Subcutaneous adipose tissue (tissue), 4 donors: ENCODE data around the gene CROCC. TPM values are rescaled to one million over a fixed set of nuclear protein-coding genes. Genes with fewer than 3 reads are reported as not detected.

Source experiments
- total RNA-seq, 4 donors: library from RNA; depleted of rRNA; stranded (reverse); fragments of >200 nt; gene quantifications; one replicate each; pipeline ENCODE4 v1.1.0, GENCODE V29; 2016
- TF ChIP-seq, protein P1 (sequence below): fragments of 450-650 bp; IDR thresholded peaks from one replicate; pipeline ENCODE4 v1.5.1; 2016; ENCODE audit warnings: low read depth, mild to moderate bottlenecking, control low read depth, antibody characterized with exemption, moderate library complexity

CROCC gene
- total RNA-seq, 4 donors from 2014 or later: 7.7 to 32.4 (median 14.8) TPM

GRCh38 chr1:17013491-17014320, 92.0 kb downstream of the CROCC start:
- TF ChIP-seq, protein P1, sequence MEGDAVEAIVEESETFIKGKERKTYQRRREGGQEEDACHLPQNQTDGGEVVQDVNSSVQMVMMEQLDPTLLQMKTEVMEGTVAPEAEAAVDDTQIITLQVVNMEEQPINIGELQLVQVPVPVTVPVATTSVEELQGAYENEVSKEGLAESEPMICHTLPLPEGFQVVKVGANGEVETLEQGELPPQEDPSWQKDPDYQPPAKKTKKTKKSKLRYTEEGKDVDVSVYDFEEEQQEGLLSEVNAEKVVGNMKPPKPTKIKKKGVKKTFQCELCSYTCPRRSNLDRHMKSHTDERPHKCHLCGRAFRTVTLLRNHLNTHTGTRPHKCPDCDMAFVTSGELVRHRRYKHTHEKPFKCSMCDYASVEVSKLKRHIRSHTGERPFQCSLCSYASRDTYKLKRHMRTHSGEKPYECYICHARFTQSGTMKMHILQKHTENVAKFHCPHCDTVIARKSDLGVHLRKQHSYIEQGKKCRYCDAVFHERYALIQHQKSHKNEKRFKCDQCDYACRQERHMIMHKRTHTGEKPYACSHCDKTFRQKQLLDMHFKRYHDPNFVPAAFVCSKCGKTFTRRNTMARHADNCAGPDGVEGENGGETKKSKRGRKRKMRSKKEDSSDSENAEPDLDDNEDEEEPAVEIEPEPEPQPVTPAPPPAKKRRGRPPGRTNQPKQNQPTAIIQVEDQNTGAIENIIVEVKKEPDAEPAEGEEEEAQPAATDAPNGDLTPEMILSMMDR: no peak

- TF ChIP-seq, protein P1: no peak
Observed at GRCh38 chr1:17014671-17015567, 93.2 kb downstream of the CROCC start.

DNA sequence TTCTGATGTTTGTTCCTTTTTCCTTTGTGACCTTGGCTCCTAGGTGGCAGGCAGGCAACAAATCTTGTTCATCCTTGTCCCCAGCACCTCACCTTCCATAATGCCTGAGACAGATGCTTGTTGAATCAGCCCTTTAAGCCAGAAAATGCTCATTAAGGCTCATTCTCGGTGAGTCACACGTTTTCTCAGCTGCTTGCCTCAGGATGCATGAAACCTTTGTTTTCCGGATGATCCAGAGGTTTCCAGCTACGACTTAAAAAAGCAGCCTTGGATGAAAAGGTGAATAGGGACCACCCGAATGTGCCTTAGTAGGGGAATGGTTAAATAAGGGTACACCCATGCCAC, 94.6 kb downstream of the CROCC start:
- TF ChIP-seq, protein P1: no peak

DNA sequence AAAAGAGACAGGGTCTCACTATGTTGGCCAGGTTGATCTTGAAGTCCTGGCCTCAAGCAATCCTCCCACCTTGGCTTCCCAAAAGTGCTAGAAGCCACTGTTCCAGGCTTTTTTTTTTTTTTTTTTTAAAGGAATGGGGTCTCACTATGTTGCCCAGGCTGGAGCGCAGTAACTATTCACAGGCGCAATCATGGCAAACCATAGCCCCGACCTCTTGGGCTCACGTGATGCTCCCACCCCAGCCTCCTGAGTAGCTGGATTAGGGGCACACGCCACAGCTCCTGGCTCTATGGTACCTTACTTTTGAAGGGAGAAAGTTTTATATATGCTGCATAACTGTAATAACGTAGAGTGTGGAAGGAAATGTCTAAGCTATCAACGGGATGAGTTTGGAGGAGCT, 95.7 kb downstream of the CROCC start:
- TF ChIP-seq, protein P1: no peak

GRCh38 chr1:17018849-17019248, 97.1 kb downstream of the CROCC start:
- TF ChIP-seq, protein P1: no peak

DNA sequence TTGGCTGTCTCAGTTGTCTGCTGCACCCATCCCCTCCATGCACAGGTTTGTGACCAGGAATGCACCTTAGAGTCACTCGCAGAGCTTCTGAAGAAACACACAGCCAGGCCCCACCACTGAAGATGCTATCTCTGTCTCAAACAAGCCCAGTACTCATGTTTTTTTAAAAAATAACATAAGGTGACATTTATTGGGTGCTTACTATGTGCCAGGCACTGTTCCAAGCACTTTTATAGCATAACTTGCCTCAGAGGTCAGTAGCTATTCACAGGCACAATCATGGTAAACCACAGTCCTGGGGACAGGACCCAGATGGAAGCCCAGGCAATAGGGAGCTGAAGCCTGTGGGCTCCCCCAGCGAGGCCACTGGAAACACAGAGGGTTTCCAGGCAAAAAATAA, 98.8 kb downstream of the CROCC start:
- TF ChIP-seq, protein P1: no peak

- TF ChIP-seq, protein P1: no peak
Observed at GRCh38 chr1:17021896-17022295, 100.2 kb downstream of the CROCC start.
